Liver (tissue), 9 donors: Measurements from ENCODE around the gene CNEP1R1. TPM values are rescaled to one million over a fixed set of nuclear protein-coding genes. Genes with fewer than 3 reads are reported as not detected.
A peak's percentile ranks its signal among the peaks of the same experiment; 100 is the strongest.

Experiments
- DNase-seq: peaks from one replicate; pipeline ENCODE4 v3.0.0-alpha.2; 2017; ENCODE audit warnings: low spot score
- H3K27ac ChIP-seq, 2 donors: one replicate each; pipeline ENCODE4 v1.7.0; 2013; ENCODE audit warnings: inconsistent platforms in 2 of 2, low read length in 2 of 2, control low read depth in 1 of 2, low read depth in 1 of 2, mild to moderate bottlenecking in 1 of 2
- H3K27me3 ChIP-seq, 4 donors: one replicate each; pipeline versions ENCODE4 v1.6.1 to v1.7.0; 2013; ENCODE audit warnings: low read length in 3 of 4, inconsistent platforms in 1 of 4, mild to moderate bottlenecking in 1 of 4, moderate library complexity in 1 of 4; ENCODE audit not compliant: control insufficient read depth in 4 of 4, insufficient read depth in 4 of 4
- H3K36me3 ChIP-seq, 4 donors: one replicate each; pipeline versions ENCODE4 v1.6.1 to v1.7.0; 2013; ENCODE audit warnings: low read length in 3 of 4, mild to moderate bottlenecking in 3 of 4, low read depth in 1 of 4, moderate library complexity in 1 of 4; ENCODE audit not compliant: control insufficient read depth in 4 of 4, insufficient read depth in 3 of 4
- H3K4me1 ChIP-seq, 4 donors: one replicate each; pipeline versions ENCODE4 v1.6.1 to v1.7.0; 2013; ENCODE audit warnings: low read length in 3 of 4, mild to moderate bottlenecking in 3 of 4, moderate library complexity in 1 of 4; ENCODE audit not compliant: control insufficient read depth in 4 of 4, insufficient read depth in 4 of 4
- H3K4me3 ChIP-seq, 3 donors: one replicate each; pipeline versions ENCODE4 v1.6.1 to v1.7.0; 2013; ENCODE audit warnings: low read length in 3 of 3, control low read depth in 1 of 3, low read depth in 1 of 3, mild to moderate bottlenecking in 1 of 3
- H3K9ac ChIP-seq, 2 donors: one replicate each; pipeline ENCODE4 v1.7.0; 2013; ENCODE audit warnings: low read length in 2 of 2, mild to moderate bottlenecking in 2 of 2, moderate library complexity in 2 of 2, control low read depth in 1 of 2, low read depth in 1 of 2
- H3K9me3 ChIP-seq, 4 donors: one replicate each; pipeline versions ENCODE4 v1.6.1 to v1.7.0; 2013; ENCODE audit warnings: low read length in 3 of 4; ENCODE audit not compliant: control insufficient read depth in 4 of 4
- EGR1 ChIP-seq, 2 donors: IDR thresholded peaks; 2 replicates each; pipeline ENCODE4 v1.6.1; 2016 to 2018; ENCODE audit warnings: antibody characterized with exemption in 2 of 2, low read depth in 2 of 2
- GABPA ChIP-seq, 2 donors: IDR thresholded peaks in 1 of 2; conservative IDR thresholded peaks in 1 of 2; 2 replicates each; pipeline ENCODE4 v1.6.1; 2016; ENCODE audit warnings: antibody characterized with exemption in 2 of 2, mild to moderate bottlenecking in 1 of 2, moderate library complexity in 1 of 2
- HNF4A ChIP-seq, 2 donors: conservative IDR thresholded peaks; 2 replicates each; pipeline ENCODE4 v1.6.1; 2016; ENCODE audit warnings: antibody characterized with exemption in 2 of 2, mild to moderate bottlenecking in 2 of 2
- HNF4G ChIP-seq: IDR thresholded peaks from 2 replicates; pipeline ENCODE4 v1.6.1; 2016; ENCODE audit warnings: antibody characterized with exemption
- JUND ChIP-seq, 2 donors: IDR thresholded peaks; 2 replicates each; pipeline ENCODE4 v1.6.1; 2016; ENCODE audit warnings: antibody characterized with exemption in 2 of 2
- MAX ChIP-seq: IDR thresholded peaks from 2 replicates; pipeline ENCODE4 v1.6.1; 2016; ENCODE audit warnings: antibody characterized with exemption
- NR2F2 ChIP-seq: IDR thresholded peaks from 2 replicates; pipeline ENCODE4 v1.6.1; 2016; ENCODE audit warnings: antibody characterized with exemption
- REST ChIP-seq: IDR thresholded peaks from 2 replicates; pipeline ENCODE4 v1.6.1; 2016; ENCODE audit warnings: antibody characterized with exemption, mild to moderate bottlenecking
- RXRA ChIP-seq, 2 donors: IDR thresholded peaks; 2 replicates each; pipeline ENCODE4 v1.6.1; 2017 to 2018; ENCODE audit warnings: antibody characterized with exemption in 2 of 2, mild to moderate bottlenecking in 1 of 2
- SP1 ChIP-seq: IDR thresholded peaks from 2 replicates; pipeline ENCODE4 v1.6.1; 2018; ENCODE audit warnings: antibody characterized with exemption, mild to moderate bottlenecking
- TAF1 ChIP-seq: conservative IDR thresholded peaks from 2 replicates; pipeline ENCODE4 v1.6.1; 2016; ENCODE audit warnings: antibody characterized with exemption, mild to moderate bottlenecking
- WGBS: extraction: QIAGEN DNeasy Blood & Tissue Kit; methylation state at CpG from one replicate; pipeline ENCODE4 v1.1.7; 2013; 5-methylcytosine and 5-hydroxymethylcytosine counted together
- polyA plus RNA-seq, 2 donors: library from polyadenylated mRNA; stranded (reverse) in 1 of 2; unstranded in 1 of 2; fragments of 200-250 nt in 1 of 2; fragments of >200 nt in 1 of 2; fragmentation: Nextera tagmentation in 1 of 2; extraction: Ambion mirVana in 1 of 2; gene quantifications; one replicate each; pipeline versions ENCODE4 v1.2.1 to v1.2.3, GENCODE V29; 2013 to 2015
- total RNA-seq, 2 donors: library from RNA; depleted of rRNA; stranded (reverse); fragments of >200 nt; gene quantifications; one replicate each; pipeline ENCODE4 v1.2.3, GENCODE V29; 2014
- donor health status: healthy.
- donor health status: healthy.
- donor health status: healthy.
- donor health status: healthy.
- donor health status: healthy.

The CNEP1R1 gene
- total and polyA plus RNA-seq, 4 donors: 4.2 to 21.6 (median 8.8) TPM

- no peak for DNase-seq
- Histone ChIP-seq H3K27me3 (no peaks in the 10 kb centered on the region), H3K4me1 (peaks cover 0 to 3% (median under 1%) of the 10 kb centered on the region in 4 donors), H3K9me3 (peaks cover 0 to 5% (median 3%) of the 10 kb centered on the region in 4 donors), H3K9ac (no peak overlapping the region), H3K36me3 (no peaks in the 10 kb centered on the region), H3K4me3 (no peak overlapping the region), H3K27ac (no peak overlapping the region)
- TF ChIP-seq MAX (no peak), TAF1 (no peak), HNF4A (conservative IDR thresholded peaks at IDR 0.05) (no peak), HNF4G (no peak), REST (no peak)
- 88% methylated on average over 1 of the region's 1 CpG for WGBS
These were observed 36.3 kb downstream of the CNEP1R1 start for GRCh38 chr16:50061326-50061725.

GRCh38 chr16:50065241-50065623 lies 40.2 kb downstream of the CNEP1R1 start:
- 81% methylated on average over 8 of the region's 8 CpGs for WGBS
- no peak overlapping the region for H3K9ac ChIP-seq
- peaks cover 0 to 17% (median 7%) of the 10 kb centered on the region in 4 donors for H3K4me1 ChIP-seq
- TF ChIP-seq NR2F2: no peak
- TF ChIP-seq MAX: no peak
- peaks cover 0 to 8% (median 6%) of the 10 kb centered on the region in 4 donors for H3K36me3 ChIP-seq
- no peak for DNase-seq
- H3K27ac ChIP-seq: peak overlapping the region in 1 of 2 donors; percentile 96
- no peak overlapping the region for H3K4me3 ChIP-seq
- no peaks in the 10 kb centered on the region for H3K9me3 ChIP-seq
- no peaks in the 10 kb centered on the region for H3K27me3 ChIP-seq

- Histone ChIP-seq H3K4me1 (peaks cover 0 to 17% (median 7%) of the 10 kb centered on the region in 4 donors), H3K4me3 (peak within 1 kb of the TSS; percentile 63 to 95 (median 89)), H3K27ac (peak within 1 kb of the TSS; percentile 90 to 96), H3K27me3 (no peaks in the 10 kb centered on the region), H3K36me3 (peaks cover 0 to 9% (median 7%) of the 10 kb centered on the region in 4 donors), H3K9ac (peak within 1 kb of the TSS; percentile 72 to 89), H3K9me3 (no peaks in the 10 kb centered on the region)
- TF ChIP-seq HNF4G (no peak), SP1 (peak; percentile 25), RXRA (IDR thresholded peaks at IDR 0.05) (peak in 1 of 2 donors; percentile 29), GABPA (IDR thresholded peaks at IDR 0.05 in 1 of 2, conservative IDR thresholded peaks at IDR 0.05 in 1 of 2) (no peak), JUND (IDR thresholded peaks at IDR 0.05) (no peak), EGR1 (IDR thresholded peaks at IDR 0.05; ENCODE audit: low read depth in 2 of 2) (no peak), REST (no peak)
- DNase-seq: peak; percentile 99
- WGBS: 2% methylated on average over 91 of the region's 91 CpGs
These were observed 40.8 kb downstream of the CNEP1R1 start, which contains the start of gene HEATR3 for GRCh38 chr16:50065624-50066481. HEATR3 (plus strand) TSS chr16:50065970; CDS start chr16:50066132, 162 bp downstream.
